ENCODE data around the gene ZNF335. TPM values are rescaled to one million over a fixed set of nuclear protein-coding genes. Genes with fewer than 3 reads are reported as not detected.

Gene ZNF335
- total and polyA plus RNA-seq, 2 of the 13 experiments (the other 11 are each of a cell fraction or from before 2014, with no cell fraction given), result 9.7 to 13.7 TPM

DNA sequence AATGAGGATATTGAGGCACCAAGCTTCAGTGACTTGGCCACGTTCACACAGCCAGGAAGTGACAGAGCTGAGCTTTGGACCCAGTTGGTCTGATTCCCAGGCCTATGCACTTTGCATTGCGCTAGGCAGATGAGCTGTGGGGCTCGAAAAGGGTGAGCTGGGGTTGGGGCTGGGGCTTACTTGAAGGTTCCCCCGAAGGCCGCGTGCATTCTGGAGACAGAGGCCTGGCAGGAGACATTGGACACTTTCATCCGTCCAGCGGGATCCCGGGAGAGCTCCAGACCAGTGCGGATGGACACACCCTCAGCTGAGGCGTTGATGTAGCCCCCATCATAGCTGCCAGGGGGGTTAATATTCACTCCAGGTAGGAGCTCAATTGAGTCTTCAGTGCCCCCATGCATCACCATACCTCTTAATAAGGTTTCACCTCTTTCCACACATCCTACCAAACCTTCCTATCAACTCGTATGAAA lies 62.6 kb downstream of the ZNF335 start (continued):
- TF ChIP-seq ZBED4 (CRISPR knock-in tag; IDR thresholded peaks at IDR 0.05; ENCODE audit: borderline replicate concordance) (peak; percentile 51; the same call in 1 of the 2 replicates), ESRRA (CRISPR knock-in tag; IDR thresholded peaks at IDR 0.05; ENCODE audit: low read depth) (peak; percentile 68; the same call in 1 of the 2 replicates), PITX1 (CRISPR knock-in tag; IDR thresholded peaks at IDR 0.05) (peak; percentile 44), GZF1 (CRISPR knock-in tag; IDR thresholded peaks at IDR 0.05) (no peak), ZXDC (CRISPR knock-in tag; IDR thresholded peaks at IDR 0.05) (no peak), RXRB (CRISPR knock-in tag; IDR thresholded peaks at IDR 0.05; ENCODE audit: borderline replicate concordance) (peak; percentile 71; the same call in 1 of the 2 replicates), ZSCAN9 (CRISPR knock-in tag; IDR thresholded peaks at IDR 0.05; ENCODE audit: borderline replicate concordance) (peak; percentile 50; the same call in 1 of the 2 replicates), ZNF160 (CRISPR knock-in tag; IDR thresholded peaks at IDR 0.05) (0 out of 2 replicates have a peak, but pooled peaks have one; percentile 59), KDM2A (CRISPR knock-in tag; IDR thresholded peaks at IDR 0.05; ENCODE audit: borderline replicate concordance, low read depth) (peak; percentile 35; the same call in 1 of the 2 replicates), ZNF782 (CRISPR knock-in tag; IDR thresholded peaks at IDR 0.05; ENCODE audit: borderline replicate concordance) (no peak), POLR2AphosphoS5 (IDR thresholded peaks at IDR 0.05; ENCODE audit: low read depth, low read length) (peak; percentile 68), PCBP1 (IDR thresholded peaks at IDR 0.05; ENCODE audit: borderline replicate concordance, low read depth, low read length) (no peak), NR2F6 (IDR thresholded peaks at IDR 0.05) (no peak), NR2F6 (CRISPR knock-in tag; IDR thresholded peaks at IDR 0.05) (peak; percentile 78; the same call in 1 of the 2 replicates), MIER3 (CRISPR knock-in tag; IDR thresholded peaks at IDR 0.05; ENCODE audit: borderline replicate concordance) (peak; percentile 62; the same call in 1 of the 2 replicates), ATRX (CRISPR knock-in tag; IDR thresholded peaks at IDR 0.05; ENCODE audit: borderline replicate concordance) (no peak), YY1 (IDR thresholded peaks at IDR 0.05; ENCODE audit: insufficient read depth, insufficient replicate concordance, low read depth, low read length) (peak; percentile 11), ZNF264 (CRISPR knock-in tag; IDR thresholded peaks at IDR 0.05) (peak; percentile 27; the same call in 1 of the 2 replicates), RARA (CRISPR knock-in tag; IDR thresholded peaks at IDR 0.05) (peak; percentile 87), ZMAT3 (CRISPR knock-in tag; conservative IDR thresholded peaks at IDR 0.05) (0 out of 2 replicates have a peak, but pooled peaks have one; percentile 13), DDIT3 (CRISPR knock-in tag; IDR thresholded peaks at IDR 0.05) (no peak)
- TF ChIP-seq, protein P1, sequence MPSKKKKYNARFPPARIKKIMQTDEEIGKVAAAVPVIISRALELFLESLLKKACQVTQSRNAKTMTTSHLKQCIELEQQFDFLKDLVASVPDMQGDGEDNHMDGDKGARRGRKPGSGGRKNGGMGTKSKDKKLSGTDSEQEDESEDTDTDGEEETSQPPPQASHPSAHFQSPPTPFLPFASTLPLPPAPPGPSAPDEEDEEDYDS (CRISPR knock-in tag; IDR thresholded peaks at IDR 0.05), result peak; percentile 58; the same call in 1 of the 2 replicates
- TF ChIP-seq, protein P2, sequence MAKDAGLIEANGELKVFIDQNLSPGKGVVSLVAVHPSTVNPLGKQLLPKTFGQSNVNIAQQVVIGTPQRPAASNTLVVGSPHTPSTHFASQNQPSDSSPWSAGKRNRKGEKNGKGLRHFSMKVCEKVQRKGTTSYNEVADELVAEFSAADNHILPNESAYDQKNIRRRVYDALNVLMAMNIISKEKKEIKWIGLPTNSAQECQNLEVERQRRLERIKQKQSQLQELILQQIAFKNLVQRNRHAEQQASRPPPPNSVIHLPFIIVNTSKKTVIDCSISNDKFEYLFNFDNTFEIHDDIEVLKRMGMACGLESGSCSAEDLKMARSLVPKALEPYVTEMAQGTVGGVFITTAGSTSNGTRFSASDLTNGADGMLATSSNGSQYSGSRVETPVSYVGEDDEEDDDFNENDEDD (CRISPR knock-in tag; IDR thresholded peaks at IDR 0.05; ENCODE audit: borderline replicate concordance), result peak; percentile 12; the same call in 1 of the 2 replicates

All from HepG2 (cell line).